ENCODE results near the gene SCT.

The SCT gene

GRCh38 chr11:624705-625635 lies 2.0 kb downstream of the SCT start, which contains the start of gene CDHR5:
CDHR5 (minus strand) TSS chr11:624955; CDS start chr11:624902, 53 bp downstream.
- Histone ChIP-seq H3K4me1 (no peaks in the 10 kb centered on the region), H3K4me3 (ENCODE audit: low read depth, low read length) (no peak within 1 kb of the TSS), H3K27me3 (no peaks in the 10 kb centered on the region), H3K36me3 (no peaks in the 10 kb centered on the region), H3K9me3 (no peaks in the 10 kb centered on the region)
- DNase-seq, result no peak
- TF ChIP-seq CTCF (IDR thresholded peaks at IDR 0.05; ENCODE audit: low read depth, low read length), result no peak

DNA sequence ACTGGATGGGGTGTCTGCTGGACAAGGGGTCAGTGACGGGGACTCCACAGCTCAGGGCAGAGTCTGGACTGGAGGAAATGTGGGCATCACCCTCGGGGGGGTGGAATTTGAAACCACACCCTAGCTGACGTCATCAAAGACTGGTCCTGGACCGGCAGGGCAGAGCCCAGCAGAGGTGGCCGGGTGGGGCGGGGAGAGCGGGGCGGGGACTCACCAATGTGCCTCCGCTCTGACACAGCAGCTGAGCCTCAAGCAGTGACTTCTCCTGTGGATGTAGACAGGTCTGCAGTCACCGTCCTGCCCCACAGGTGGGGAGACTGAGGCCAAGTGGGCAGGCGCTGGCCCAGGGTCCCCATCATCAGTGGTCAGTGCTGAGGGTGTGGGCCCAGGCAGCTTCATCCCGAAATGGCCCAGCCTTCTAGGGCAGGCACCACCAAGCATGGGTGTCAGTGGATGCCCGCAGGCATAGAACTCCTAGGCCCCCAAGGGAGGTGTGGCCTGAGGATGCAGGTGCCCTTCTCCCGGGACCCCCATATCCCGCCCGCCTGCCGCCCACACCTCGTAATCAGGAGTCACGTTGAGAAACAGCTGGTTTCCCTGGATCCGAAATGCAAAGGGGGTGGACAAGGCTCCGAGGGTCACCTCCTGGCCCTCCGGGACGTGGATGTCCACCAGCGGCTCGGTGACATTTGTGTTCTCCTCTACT lies 2.8 kb downstream of the SCT start:
- Histone ChIP-seq H3K4me1 (no peaks in the 10 kb centered on the region), H3K27me3 (no peaks in the 10 kb centered on the region), H3K4me3 (ENCODE audit: low read depth, low read length) (no peak overlapping the region), H3K9me3 (no peaks in the 10 kb centered on the region), H3K36me3 (no peaks in the 10 kb centered on the region)
- no peak for TF ChIP-seq CTCF (IDR thresholded peaks at IDR 0.05; ENCODE audit: low read depth, low read length)
- no peak for DNase-seq

DNA sequence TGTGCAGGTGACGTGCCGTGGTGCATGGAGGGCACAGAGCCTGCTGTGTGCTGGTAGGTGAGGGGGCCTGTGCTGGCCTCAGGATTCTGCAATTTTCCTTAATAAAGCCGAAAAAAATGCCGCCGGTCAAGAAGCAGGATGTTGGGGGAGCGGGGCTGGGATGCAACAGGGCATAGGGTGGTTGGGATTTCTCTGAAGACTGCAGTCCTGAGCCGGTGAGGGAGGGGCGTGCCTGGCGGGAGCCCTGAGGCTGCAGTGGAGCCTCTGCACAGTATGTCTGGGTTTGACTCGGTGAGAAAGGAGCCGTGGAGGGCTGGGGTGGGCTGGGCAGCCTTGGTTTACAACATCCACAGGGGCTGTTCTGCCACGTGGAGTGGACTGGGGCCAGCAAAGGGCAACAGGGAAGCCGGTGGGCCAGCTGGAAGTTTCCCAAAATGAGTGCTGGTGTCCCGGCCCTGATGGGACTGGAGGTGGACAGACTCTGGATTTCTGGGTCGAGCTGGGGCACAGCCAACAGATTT lies 3.6 kb downstream of the SCT start:
- Histone ChIP-seq H3K4me3 (ENCODE audit: low read depth, low read length) (no peak overlapping the region), H3K4me1 (no peaks in the 10 kb centered on the region), H3K27me3 (no peaks in the 10 kb centered on the region), H3K9me3 (no peaks in the 10 kb centered on the region), H3K36me3 (no peaks in the 10 kb centered on the region)
- no peak for DNase-seq
- no peak for TF ChIP-seq CTCF (IDR thresholded peaks at IDR 0.05; ENCODE audit: low read depth, low read length)

DNA sequence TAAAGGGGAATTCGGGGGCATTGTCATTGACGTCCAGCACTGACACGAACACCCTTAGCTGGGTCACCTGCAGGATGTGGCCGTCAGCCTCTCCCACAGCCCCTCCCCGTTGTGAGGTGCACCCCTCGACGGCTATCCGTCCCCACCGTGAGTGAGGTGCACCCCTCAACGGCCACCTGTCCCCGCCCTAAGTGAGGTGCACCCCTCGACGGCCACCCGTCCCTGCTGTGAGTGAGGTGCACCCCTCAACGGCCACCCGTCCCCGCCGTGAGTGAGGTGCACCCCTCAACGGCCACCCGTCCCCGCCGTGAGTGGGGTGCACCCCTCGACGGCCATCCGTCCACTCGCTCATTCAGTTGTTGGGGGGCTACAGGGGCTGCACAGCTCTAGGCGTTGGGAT lies 5.1 kb downstream of the SCT start:
- no peak for TF ChIP-seq CTCF (IDR thresholded peaks at IDR 0.05; ENCODE audit: low read depth, low read length)
- Histone ChIP-seq H3K36me3 (no peaks in the 10 kb centered on the region), H3K27me3 (no peaks in the 10 kb centered on the region), H3K4me1 (no peaks in the 10 kb centered on the region), H3K9me3 (no peaks in the 10 kb centered on the region), H3K4me3 (ENCODE audit: low read depth, low read length) (no peak overlapping the region)
- DNase-seq, result no peak

GRCh38 chr11:620935-621814 lies 5.8 kb downstream of the SCT start:
- no peaks in the 10 kb centered on the region for H3K36me3 ChIP-seq
- H3K4me1 ChIP-seq, result no peaks in the 10 kb centered on the region
- no peak for DNase-seq
- H3K4me3 ChIP-seq (ENCODE audit: low read depth, low read length), result no peak overlapping the region
- no peaks in the 10 kb centered on the region for H3K27me3 ChIP-seq
- no peak for TF ChIP-seq CTCF (IDR thresholded peaks at IDR 0.05; ENCODE audit: low read depth, low read length)
- no peaks in the 10 kb centered on the region for H3K9me3 ChIP-seq

Data from BE2C (cell line).